SU-DHL-6 (cell line): Measurements from ENCODE around the gene GPC1.

Experiments
- CTCF ChIP-seq: fragments of 200-600 bp; sonication (generic); IDR thresholded peaks from one replicate; pipeline ENCODE4 v1.5.1; 2017; ENCODE audit warnings: antibody characterized with exemption, mild to moderate bottlenecking, low read length, moderate library complexity; ENCODE audit not compliant: insufficient read depth, poor library complexity, severe bottlenecking
- EZH2phosphoT487 ChIP-seq: fragments of 200-600 bp; sonication (generic), shearing (Covaris generic); conservative IDR thresholded peaks from 2 replicates; pipeline ENCODE4 v1.6.1; 2018; ENCODE audit warnings: mild to moderate bottlenecking, antibody characterized with exemption, low read length, moderate library complexity, mixed read lengths

GRCh38 chr2:240458044-240458899, 22.8 kb downstream of the GPC1 start:
- no peak for TF ChIP-seq CTCF
- TF ChIP-seq EZH2phosphoT487: no peak
